Activated B cell treated with CpG ODN at 0.5 μM for 24 hours (primary cell): Measurements from ENCODE around the gene CSTF2. TPM values are rescaled to one million over a fixed set of nuclear protein-coding genes. Genes with fewer than 3 reads are reported as not detected.

ENCODE experiments used
- ATAC-seq: fragments of 200-7000 bp; cut with Tn5 transposase; one replicate; pipeline ENCODE4 v1.10.0; 2021; ENCODE audit warnings: low read depth, mild to moderate bottlenecking, moderate library complexity
- CTCF ChIA-PET: fragments of 350-600 bp; sonication (Branson Sonifier 250); formaldehyde crosslinking; loops from one replicate; lab custom pipeline; 2021; ENCODE audit warnings: antibody characterized with exemption; lab: Charles Lee
- POLR2A ChIA-PET: fragments of 350-600 bp; sonication (Branson Sonifier 250); formaldehyde crosslinking; loops from one replicate; lab custom pipeline; 2021; ENCODE audit warnings: antibody characterized with exemption; lab: Charles Lee
- DNase-seq: peaks from one replicate; pipeline ENCODE4 v3.0.0; 2022
- H3K27ac Mint-ChIP-seq: one replicate; pipeline ENCODE4 v1.8.0; 2020; ENCODE audit warnings: mixed read lengths
- H3K27me3 Mint-ChIP-seq: one replicate; pipeline ENCODE4 v1.8.0; 2021; ENCODE audit warnings: mixed read lengths
- H3K36me3 Mint-ChIP-seq: one replicate; pipeline ENCODE4 v1.8.0; 2021; ENCODE audit warnings: low read depth, mixed read lengths
- H3K4me1 Mint-ChIP-seq: one replicate; pipeline ENCODE4 v1.8.0; 2021; ENCODE audit warnings: mixed read lengths
- H3K4me3 Mint-ChIP-seq: one replicate; pipeline ENCODE4 v1.8.0; 2020; ENCODE audit warnings: mild to moderate bottlenecking, mixed read lengths
- H3K9me3 Mint-ChIP-seq: one replicate; pipeline ENCODE4 v1.8.0; 2020; ENCODE audit warnings: mixed read lengths
- intact Hi-C: fragments of 100-400 bp; cut with micrococcal nuclease; formaldehyde crosslinking; loops from one replicate; pipeline ENCODE4 v1.15.1; 2024
- total RNA-seq: library from RNA; stranded (reverse); gene quantifications from 2 replicates; pipeline ENCODE4 v1.2.3, GENCODE V29; 2022
- TF ChIP-seq, protein P1 (sequence below): fragments of 200-600 bp; IDR thresholded peaks from one replicate; pipeline ENCODE4 v1.8.0; 2022; ENCODE audit warnings: antibody characterized with exemption, mild to moderate bottlenecking

The CSTF2 gene
- total RNA-seq, 1 donor from 2014 or later, result 27.7 TPM

DNA sequence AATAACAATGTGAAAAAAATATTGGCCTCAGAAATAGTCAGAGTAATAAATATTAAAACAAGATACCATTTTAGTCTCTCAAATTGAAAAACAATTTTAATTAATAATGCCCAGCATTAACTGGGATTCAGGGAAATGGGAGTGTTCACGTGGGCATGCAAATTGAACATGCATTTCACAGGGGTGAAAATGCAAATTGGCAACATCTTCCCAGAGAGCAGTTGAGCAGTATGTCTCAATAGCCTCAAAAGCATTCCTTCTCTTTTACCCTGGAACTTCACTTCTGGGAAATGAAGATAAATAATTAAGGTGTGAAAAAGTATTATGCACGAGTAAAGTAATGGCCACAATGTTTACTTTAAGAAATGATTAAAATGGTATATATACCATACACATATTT is 32.6 kb downstream of the CSTF2 start:
- ChIA-PET POLR2A (no interaction called here), CTCF (no interaction called here)

DNA sequence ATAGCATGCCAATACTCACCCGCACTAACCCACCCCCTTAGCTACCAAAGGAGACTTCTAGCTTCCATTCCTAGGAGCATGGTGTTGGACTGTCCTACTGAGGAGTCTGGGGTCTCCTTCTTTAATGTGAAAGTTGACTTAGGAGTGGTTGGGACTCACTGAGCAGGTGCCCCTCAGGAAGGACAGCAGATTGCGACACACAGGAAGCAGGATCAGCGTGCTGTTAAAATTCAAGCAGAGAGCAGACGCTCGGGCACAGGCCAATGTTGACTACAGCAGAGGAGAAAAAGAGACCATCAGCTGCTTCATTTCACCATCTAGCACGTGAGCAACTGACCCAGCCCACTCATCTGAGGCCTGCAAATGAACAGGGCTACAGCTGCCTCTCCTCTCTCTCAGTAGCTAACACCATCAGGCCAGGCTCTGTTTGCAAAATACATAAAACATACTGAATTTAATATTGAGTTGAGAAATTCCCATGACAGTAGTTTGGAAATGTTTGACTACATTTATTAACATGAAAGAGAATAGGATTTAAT is 43.2 kb downstream of the CSTF2 start:
- H3K27ac Mint-ChIP-seq, result no peak overlapping the region
- H3K4me1 Mint-ChIP-seq, result no peaks in the 10 kb centered on the region
- POLR2A ChIA-PET, result no interaction called here
- no peak overlapping the region for H3K4me3 Mint-ChIP-seq
- ATAC-seq, result no peak
- CTCF ChIA-PET, result no interaction called here
- TF ChIP-seq, protein P1, sequence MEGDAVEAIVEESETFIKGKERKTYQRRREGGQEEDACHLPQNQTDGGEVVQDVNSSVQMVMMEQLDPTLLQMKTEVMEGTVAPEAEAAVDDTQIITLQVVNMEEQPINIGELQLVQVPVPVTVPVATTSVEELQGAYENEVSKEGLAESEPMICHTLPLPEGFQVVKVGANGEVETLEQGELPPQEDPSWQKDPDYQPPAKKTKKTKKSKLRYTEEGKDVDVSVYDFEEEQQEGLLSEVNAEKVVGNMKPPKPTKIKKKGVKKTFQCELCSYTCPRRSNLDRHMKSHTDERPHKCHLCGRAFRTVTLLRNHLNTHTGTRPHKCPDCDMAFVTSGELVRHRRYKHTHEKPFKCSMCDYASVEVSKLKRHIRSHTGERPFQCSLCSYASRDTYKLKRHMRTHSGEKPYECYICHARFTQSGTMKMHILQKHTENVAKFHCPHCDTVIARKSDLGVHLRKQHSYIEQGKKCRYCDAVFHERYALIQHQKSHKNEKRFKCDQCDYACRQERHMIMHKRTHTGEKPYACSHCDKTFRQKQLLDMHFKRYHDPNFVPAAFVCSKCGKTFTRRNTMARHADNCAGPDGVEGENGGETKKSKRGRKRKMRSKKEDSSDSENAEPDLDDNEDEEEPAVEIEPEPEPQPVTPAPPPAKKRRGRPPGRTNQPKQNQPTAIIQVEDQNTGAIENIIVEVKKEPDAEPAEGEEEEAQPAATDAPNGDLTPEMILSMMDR, result no peak
- intact Hi-C loops, result no loop called here
- no peaks in the 10 kb centered on the region for H3K36me3 Mint-ChIP-seq
- DNase-seq, result no peak
- no peaks in the 10 kb centered on the region for H3K9me3 Mint-ChIP-seq
- no peaks in the 10 kb centered on the region for H3K27me3 Mint-ChIP-seq

More for the DNA sequence above, 32.6 kb downstream of the CSTF2 start:
- TF ChIP-seq, protein P1, result no peak
- peaks cover 7% of the 10 kb centered on the region for H3K4me1 Mint-ChIP-seq
- intact Hi-C loops, result no loop called here
- H3K27me3 Mint-ChIP-seq, result no peaks in the 10 kb centered on the region
- DNase-seq (no peak), ATAC-seq (no peak)
- no peaks in the 10 kb centered on the region for H3K36me3 Mint-ChIP-seq
- H3K4me3 Mint-ChIP-seq, result no peak overlapping the region
- no peak overlapping the region for H3K27ac Mint-ChIP-seq
- no peaks in the 10 kb centered on the region for H3K9me3 Mint-ChIP-seq

DNA sequence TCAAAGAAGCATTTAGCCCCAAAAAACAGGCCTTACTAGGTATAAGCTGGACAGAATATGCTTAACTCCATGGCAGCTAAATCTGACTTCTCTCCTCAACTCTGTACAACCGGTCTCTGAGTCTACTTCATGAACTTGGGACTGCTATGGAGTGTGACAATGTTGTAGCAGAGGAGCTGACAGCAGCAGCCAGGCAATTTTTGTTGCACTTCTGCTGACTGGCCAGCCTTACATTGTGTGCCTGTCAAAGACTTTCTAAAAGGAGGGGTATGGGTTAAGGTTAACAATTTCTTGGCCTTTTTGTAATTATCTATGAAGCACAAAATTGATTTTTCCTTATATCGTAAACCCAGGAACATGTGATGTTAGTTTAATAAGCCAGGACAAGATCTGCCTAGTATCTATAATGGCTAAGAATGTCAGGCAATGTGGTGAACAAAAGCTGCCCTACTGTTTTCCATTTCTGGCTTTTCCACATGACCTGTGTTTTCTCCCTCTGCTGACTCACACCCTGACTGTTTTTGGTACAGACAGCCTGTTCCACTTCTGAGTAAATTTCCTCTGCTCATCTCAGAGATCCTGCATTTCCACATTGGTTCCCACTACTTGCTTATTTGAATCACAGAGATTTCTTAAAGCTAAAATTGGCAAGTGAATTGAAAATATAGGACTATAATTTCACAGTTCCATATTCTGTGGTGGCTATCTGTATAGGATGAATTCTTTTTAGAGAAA is 44.6 kb downstream of the CSTF2 start:
- CTCF ChIA-PET, result no interaction called here
- H3K9me3 Mint-ChIP-seq, result no peaks in the 10 kb centered on the region
- H3K36me3 Mint-ChIP-seq, result no peaks in the 10 kb centered on the region
- no peak overlapping the region for H3K27ac Mint-ChIP-seq
- TF ChIP-seq, protein P1, result no peak
- POLR2A ChIA-PET, result no interaction called here
- intact Hi-C loops, result no loop called here
- no peak for ATAC-seq
- no peak overlapping the region for H3K4me3 Mint-ChIP-seq
- no peaks in the 10 kb centered on the region for H3K27me3 Mint-ChIP-seq
- H3K4me1 Mint-ChIP-seq, result no peaks in the 10 kb centered on the region
- no peak for DNase-seq

DNA sequence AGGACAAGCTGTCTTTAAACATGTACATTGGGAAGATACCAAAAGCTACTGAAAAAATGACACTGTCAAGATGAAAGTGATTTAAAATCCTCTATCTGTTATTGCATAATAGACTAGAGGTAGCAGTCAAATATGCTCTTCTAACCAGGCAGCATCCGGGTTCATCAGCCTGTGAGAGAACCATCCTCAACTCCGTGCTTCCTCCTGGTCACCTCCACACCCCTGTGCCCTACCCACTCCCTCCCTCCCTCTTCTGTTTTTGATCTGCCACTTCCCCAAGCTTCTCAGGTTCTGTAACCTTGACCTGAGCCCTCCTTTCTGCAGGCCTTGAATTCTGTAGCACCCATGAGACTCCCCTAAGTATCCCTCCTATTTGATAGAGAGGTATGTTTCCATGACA is 48.1 kb downstream of the CSTF2 start:
- TF ChIP-seq, protein P1, result no peak
- H3K27ac Mint-ChIP-seq, result no peak overlapping the region
- CTCF ChIA-PET, result no interaction called here

DNA sequence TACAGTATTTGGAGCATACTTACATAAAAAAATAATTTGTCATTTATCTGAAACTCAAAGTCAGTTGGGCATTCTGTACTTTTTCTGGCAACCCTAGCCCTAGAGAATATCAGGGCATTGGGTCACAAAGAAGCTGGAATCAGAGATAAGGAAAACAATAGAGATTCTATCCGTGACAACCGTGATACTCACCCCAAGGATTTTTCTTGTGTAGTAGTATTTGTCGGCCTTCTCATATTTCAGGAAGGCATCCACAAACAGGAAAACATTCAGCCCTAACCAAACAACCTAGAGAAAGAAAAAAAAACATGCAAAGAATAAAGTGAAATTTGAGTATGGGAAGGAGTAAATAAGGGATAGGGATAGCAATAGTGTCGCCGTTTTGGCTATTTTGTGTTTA is 50.3 kb downstream of the CSTF2 start:
- intact Hi-C loops, result no loop called here
- POLR2A ChIA-PET, result no interaction called here
- Mint-ChIP-seq H3K9me3 (no peaks in the 10 kb centered on the region), H3K27me3 (no peaks in the 10 kb centered on the region), H3K36me3 (no peaks in the 10 kb centered on the region), H3K4me3 (no peak overlapping the region), H3K4me1 (no peaks in the 10 kb centered on the region), H3K27ac (no peak overlapping the region)
- no peak for ATAC-seq
- CTCF ChIA-PET, result no interaction called here
- DNase-seq, result no peak
- TF ChIP-seq, protein P1, result no peak

More for the DNA sequence above, 48.1 kb downstream of the CSTF2 start:
- ATAC-seq, result no peak
- Mint-ChIP-seq H3K4me1 (no peaks in the 10 kb centered on the region), H3K27me3 (no peaks in the 10 kb centered on the region), H3K36me3 (no peaks in the 10 kb centered on the region), H3K9me3 (no peaks in the 10 kb centered on the region), H3K4me3 (no peak overlapping the region)
- intact Hi-C loops, result no loop called here
- DNase-seq, result no peak
- POLR2A ChIA-PET, result no interaction called here
